Urinary bladder (tissue), 4 donors: Measurements from ENCODE around the gene PTPN13. TPM values are rescaled to one million over a fixed set of nuclear protein-coding genes. Genes with fewer than 3 reads are reported as not detected.

Source experiments
- DNase-seq: peaks from one replicate; pipeline ENCODE4 v3.0.0-alpha.2; 2015; ENCODE audit errors: extremely low spot score
- H3K27ac ChIP-seq: one replicate; pipeline ENCODE4 v1.5.1; 2013; ENCODE audit warnings: low read depth, mild to moderate bottlenecking, moderate library complexity
- H3K36me3 ChIP-seq: one replicate; pipeline ENCODE4 v1.6.1; 2013; ENCODE audit warnings: mild to moderate bottlenecking, moderate library complexity; ENCODE audit not compliant: insufficient read depth
- H3K4me1 ChIP-seq: one replicate; pipeline ENCODE4 v1.6.1; 2013; ENCODE audit warnings: mild to moderate bottlenecking, moderate library complexity; ENCODE audit not compliant: insufficient read depth
- H3K4me3 ChIP-seq: one replicate; pipeline ENCODE4 v1.5.1; 2013; ENCODE audit warnings: low read depth, low read length
- WGBS: extraction: QIAGEN DNeasy Blood & Tissue Kit; methylation state at CpG from one replicate; pipeline ENCODE4 v1.1.7; 2013; 5-methylcytosine and 5-hydroxymethylcytosine counted together
- polyA plus RNA-seq: library from polyadenylated mRNA; stranded (reverse); fragments of 200-250 nt; gene quantifications from one replicate; pipeline ENCODE4 v1.2.3, GENCODE V29; 2013
- total RNA-seq: library from RNA; depleted of rRNA; stranded (reverse); fragments of >200 nt; gene quantifications from one replicate; pipeline ENCODE4 v1.2.3, GENCODE V29; 2014
- donor health status: healthy with polysubstance abuse.
- donor health status: healthy.

The PTPN13 gene
- total and polyA plus RNA-seq, 2 donors: 18.1 to 92.4 TPM

DNA sequence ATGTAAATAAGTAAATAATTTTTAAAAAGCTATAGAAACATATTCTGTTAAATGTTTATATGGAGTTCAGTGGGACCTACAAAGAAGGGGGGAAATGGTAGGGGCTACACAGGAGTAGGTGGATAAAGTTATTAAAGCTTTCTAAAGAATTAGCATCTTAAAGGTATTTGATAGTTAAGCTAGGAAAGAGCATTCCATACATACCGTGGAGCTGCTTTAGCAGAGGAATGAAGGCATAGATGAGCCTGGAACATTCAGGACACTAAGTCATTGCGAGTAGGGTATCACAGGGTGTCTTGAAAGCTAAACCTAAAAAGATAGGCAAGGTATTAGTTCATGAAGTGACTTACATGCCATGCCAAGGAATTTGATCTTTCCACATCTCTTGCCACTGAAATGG lies 194.7 kb downstream of the PTPN13 start:
- no peaks in the 10 kb centered on the region for H3K4me1 ChIP-seq
- no peak overlapping the region for H3K4me3 ChIP-seq
- H3K36me3 ChIP-seq: peaks cover 1% of the 10 kb centered on the region
- WGBS: 64% methylated on average over 2 of the region's 2 CpGs
- no peak for DNase-seq
- H3K27ac ChIP-seq: no peak overlapping the region

DNA sequence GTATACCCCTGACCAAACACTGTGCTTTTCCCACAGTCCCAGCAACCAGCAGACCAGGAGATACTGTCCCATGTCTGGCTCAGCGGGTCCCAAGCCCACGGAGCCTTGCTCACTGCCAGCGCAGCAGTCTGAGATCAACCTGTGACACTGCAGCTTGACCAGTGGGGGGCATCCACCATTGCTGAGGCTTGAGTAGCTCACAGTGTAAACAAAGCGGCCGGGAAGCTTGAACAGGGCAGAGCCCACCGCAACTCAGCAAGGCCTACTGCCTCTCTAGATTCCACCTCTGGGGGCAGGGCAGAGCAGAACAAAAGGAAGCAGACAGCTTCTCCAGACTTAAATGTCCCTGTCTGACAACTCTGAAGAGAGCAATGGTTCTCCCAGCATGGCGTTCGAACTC lies 197.0 kb downstream of the PTPN13 start:
- 95% methylated on average over 8 of the region's 8 CpGs for WGBS

DNA sequence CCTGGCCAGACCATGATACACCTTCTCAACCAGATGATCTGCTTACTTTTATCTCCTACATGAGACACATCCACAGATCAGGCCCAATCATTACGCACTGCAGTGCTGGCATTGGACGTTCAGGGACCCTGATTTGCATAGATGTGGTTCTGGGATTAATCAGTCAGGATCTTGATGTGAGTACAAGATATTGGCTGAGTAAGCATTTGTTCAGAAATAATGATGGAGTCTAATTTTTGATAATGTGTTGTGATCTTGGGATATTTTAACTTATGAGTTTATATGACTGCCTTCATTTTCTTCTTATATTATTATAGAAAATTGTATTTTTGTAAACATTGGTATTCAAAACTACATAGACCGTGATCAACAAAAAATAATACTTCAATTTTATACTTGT lies 215.7 kb downstream of the PTPN13 start:
- no peaks in the 10 kb centered on the region for H3K36me3 ChIP-seq
- no peak overlapping the region for H3K4me3 ChIP-seq
- DNase-seq: no peak
- H3K4me1 ChIP-seq: no peaks in the 10 kb centered on the region
- H3K27ac ChIP-seq: no peak overlapping the region
- 89% methylated on average over 3 of the region's 3 CpGs for WGBS

More for the DNA sequence above, 197.0 kb downstream of the PTPN13 start:
- H3K4me1 ChIP-seq: no peaks in the 10 kb centered on the region
- no peak overlapping the region for H3K4me3 ChIP-seq
- H3K27ac ChIP-seq: no peak overlapping the region
- no peak for DNase-seq
- H3K36me3 ChIP-seq: no peaks in the 10 kb centered on the region

DNA sequence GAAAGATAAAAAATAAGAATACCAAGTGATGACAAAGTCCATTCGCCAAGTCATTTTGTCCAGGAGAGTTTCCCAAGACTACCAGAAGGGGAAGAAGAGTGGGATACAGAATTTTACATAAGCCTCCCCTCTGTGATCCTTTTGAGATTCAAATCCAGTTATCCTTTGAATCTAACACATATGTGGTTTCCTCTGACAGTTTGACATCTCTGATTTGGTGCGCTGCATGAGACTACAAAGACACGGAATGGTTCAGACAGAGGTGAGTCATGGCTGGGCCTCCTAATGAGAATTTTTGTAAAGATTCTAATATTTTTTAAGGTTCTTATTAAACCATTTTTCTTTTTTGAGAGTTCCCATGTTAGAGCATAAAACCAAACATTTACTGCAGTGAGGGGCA lies 216.7 kb downstream of the PTPN13 start:
- Histone ChIP-seq H3K36me3 (peaks cover 2% of the 10 kb centered on the region), H3K4me1 (no peaks in the 10 kb centered on the region), H3K27ac (no peak overlapping the region), H3K4me3 (no peak overlapping the region)
- 95% methylated on average over 3 of the region's 3 CpGs for WGBS
- no peak for DNase-seq

DNA sequence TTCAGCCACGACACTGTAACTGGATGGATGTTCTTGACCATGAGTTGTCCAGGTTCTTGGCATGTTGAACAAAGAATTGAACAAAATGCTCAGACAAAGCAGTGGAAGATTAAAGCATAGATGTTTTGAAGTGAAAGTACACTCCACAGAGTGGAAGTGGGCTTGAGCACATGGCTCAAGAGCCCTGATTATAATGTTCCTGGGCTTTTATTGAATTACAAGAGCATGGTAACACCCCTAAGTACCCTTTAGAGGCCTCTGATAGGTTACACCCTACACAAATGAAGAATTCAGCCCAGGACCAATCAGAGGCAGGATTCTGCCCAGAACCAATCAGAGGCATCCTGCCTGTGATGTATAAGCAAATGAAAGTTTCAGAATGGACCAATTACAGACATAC lies 221.5 kb downstream of the PTPN13 start:
- WGBS: 94% methylated on average over 1 of the region's 1 CpG
- Histone ChIP-seq H3K36me3 (peaks cover 2% of the 10 kb centered on the region), H3K4me1 (no peaks in the 10 kb centered on the region), H3K27ac (no peak overlapping the region), H3K4me3 (no peak overlapping the region)
- no peak for DNase-seq

DNA sequence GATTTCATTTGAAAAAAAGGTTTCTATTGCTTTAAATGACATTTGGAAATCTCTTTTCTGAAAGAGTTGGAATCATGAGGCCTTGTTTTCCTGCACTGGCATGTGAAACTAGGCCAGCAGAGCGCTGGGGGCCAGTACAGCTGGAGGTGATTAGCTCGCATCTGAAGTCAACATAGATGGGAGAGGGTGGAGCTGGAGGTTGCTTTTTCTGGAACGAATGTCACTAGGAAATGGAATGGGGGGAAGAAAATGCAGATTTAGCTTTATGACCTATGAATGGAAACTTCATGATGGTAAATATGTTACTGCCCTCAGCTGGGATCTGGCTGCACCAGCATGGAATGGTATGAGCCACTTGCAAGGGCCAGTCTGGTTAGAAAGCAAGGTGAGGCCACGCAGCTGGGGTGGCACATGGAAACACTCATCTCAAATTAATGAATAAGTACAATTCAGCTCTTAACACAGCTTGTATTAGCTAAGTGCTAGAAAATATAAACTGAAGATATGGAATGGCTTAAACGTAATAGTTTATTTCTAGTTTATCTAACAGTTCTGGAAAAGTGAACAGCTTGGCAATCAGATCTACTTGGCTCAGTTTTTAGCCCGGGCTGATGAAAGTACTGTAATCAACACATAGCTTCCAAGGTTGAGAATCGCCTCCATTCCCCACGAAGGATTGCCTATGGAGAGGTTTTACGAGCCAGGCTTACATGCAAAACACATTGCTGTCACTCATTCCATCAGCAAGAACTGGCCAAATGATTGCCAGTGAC lies 222.6 kb downstream of the PTPN13 start:
- H3K4me1 ChIP-seq: no peaks in the 10 kb centered on the region
- no peak overlapping the region for H3K4me3 ChIP-seq
- H3K27ac ChIP-seq: no peak overlapping the region
- 34% methylated on average over 9 of the region's 9 CpGs for WGBS
- DNase-seq: no peak
- H3K36me3 ChIP-seq: peaks cover 2% of the 10 kb centered on the region

DNA sequence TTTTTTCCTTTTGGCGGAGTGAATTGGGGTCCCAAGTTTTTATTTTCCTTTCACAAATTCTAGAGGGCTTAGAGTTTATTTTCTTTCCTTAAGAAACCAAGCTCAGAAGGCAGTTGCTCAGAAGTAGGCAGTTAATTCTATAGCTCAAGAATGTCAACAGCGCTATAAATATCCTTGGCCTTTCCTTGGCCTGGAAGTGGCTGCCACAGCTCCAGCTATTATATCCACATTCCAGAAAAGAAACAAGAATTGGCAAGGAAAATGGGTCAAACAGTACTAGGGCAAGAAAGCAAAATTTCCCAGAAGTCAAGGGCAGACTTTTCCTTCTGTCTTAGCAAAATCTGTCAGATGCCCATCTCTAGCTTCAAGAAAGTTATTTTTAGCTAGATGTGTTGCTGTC lies 224.1 kb downstream of the PTPN13 start:
- 92% methylated on average over 2 of the region's 2 CpGs for WGBS
- no peak overlapping the region for H3K4me3 ChIP-seq
- no peak for DNase-seq
- no peaks in the 10 kb centered on the region for H3K4me1 ChIP-seq
- H3K27ac ChIP-seq: no peak overlapping the region
- H3K36me3 ChIP-seq: peaks cover 2% of the 10 kb centered on the region

DNA sequence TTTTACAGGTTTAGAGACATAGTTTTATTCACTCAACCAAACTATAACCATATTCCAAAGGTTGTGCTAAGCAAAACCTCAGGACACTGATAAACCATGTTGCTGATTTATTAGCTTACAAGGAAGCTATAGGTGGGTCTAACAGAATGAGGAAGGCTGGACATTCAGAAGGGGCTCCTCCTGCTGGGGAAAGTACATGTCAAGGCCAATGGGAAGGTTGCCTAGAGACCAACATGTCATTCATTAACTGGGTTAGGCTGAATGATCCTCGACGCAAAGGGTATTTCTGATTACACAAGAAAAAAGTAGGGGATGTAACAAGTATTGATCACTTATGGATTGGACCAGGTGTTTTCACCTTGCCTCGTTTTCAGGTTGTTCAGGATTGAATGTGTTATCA lies 224.7 kb downstream of the PTPN13 start:
- WGBS: 92% methylated on average over 3 of the region's 3 CpGs
- H3K4me1 ChIP-seq: no peaks in the 10 kb centered on the region
- no peak for DNase-seq
- H3K4me3 ChIP-seq: no peak overlapping the region
- H3K27ac ChIP-seq: no peak overlapping the region
- peaks cover 2% of the 10 kb centered on the region for H3K36me3 ChIP-seq

DNA sequence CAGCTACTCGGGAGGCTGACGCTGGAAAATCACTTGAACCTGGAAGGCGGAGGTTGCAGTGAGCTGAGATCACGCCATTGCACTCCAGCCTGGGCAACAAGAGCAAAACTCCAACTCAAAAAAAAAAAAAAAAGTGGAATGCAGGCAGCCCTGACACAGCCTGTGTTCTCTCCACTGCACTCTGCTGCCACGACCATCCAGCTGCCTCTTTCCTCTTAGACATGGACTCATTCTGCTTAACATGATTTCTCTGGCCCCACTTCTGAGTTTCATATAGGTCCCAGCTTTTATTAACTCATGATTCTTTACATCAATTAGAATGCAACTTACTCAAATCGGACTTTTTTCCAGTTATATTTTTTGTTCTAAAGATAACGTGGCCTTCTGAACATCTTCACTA lies 225.4 kb downstream of the PTPN13 start:
- no peak overlapping the region for H3K4me3 ChIP-seq
- 90% methylated on average over 7 of the region's 7 CpGs for WGBS

DNA sequence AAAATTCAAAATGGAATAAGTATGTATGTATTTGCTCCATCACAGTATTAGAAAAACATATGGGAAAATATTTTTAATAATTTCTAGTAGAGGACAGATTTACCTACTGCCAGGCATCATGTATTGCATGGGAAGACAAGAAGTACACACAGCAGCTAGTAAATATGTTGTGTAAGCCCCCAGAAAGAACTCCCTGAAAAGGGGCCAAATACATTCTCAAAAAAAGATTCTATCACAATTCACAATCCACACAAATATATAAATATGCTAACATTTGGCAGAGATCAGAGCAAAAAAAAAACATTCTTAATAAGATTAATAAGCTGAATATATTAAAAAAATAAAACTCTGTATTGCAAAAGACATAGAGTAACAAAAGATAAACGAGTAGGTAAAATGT lies 227.0 kb downstream of the PTPN13 start:
- Histone ChIP-seq H3K36me3 (no peaks in the 10 kb centered on the region), H3K27ac (no peak overlapping the region), H3K4me3 (no peak overlapping the region), H3K4me1 (no peaks in the 10 kb centered on the region)
- 58% methylated on average over 1 of the region's 1 CpG for WGBS
- no peak for DNase-seq

More for the DNA sequence above, 225.4 kb downstream of the PTPN13 start:
- Histone ChIP-seq H3K4me1 (no peaks in the 10 kb centered on the region), H3K27ac (no peak overlapping the region), H3K36me3 (peaks cover 2% of the 10 kb centered on the region)
- no peak for DNase-seq

DNA sequence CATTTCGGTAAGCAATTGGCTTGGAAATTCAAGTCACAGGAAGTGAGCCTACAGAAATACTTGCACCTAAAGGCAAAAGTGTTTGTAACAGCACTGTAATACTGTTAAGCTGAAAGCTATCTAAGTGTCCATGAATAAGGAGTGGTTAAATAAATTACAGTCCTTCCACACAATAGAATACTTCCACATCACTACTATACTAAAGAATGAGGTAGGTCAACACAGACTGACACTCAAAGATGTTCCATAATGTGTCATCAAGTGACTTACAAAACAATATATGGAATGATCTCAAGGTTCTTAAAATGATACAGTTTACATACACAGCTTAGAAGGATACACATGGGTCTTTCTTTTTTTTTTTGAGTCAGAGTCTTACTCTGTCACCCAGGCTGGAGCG lies 228.0 kb downstream of the PTPN13 start:
- H3K27ac ChIP-seq: no peak overlapping the region
- no peaks in the 10 kb centered on the region for H3K4me1 ChIP-seq
- no peak overlapping the region for H3K4me3 ChIP-seq
- WGBS: 93% methylated on average over 2 of the region's 2 CpGs
- DNase-seq: no peak
- H3K36me3 ChIP-seq: no peaks in the 10 kb centered on the region

DNA sequence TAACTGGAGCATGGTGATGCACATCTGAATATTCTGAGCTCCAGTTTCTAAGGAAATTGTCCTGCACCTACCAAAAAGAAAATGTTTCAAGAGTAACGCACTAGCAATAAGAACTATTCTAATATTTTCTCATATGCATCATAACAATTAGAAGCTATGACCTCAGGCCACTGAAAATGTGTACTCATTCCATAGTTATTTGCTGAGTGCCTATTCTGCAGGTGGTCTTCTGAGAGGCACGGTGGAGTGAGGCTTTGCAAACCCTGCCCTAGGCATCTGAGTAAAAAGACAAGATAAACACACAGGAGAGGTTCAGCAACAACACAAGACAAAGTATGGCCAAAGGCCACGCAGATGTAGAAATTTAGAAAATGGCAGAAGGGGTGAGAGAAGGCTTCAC lies 231.4 kb downstream of the PTPN13 start:
- no peaks in the 10 kb centered on the region for H3K36me3 ChIP-seq
- no peak overlapping the region for H3K27ac ChIP-seq
- DNase-seq: no peak
- whole genome bisulfite sequencing: 88% methylated on average over 3 of the region's 3 CpGs
- H3K4me1 ChIP-seq: no peaks in the 10 kb centered on the region
- H3K4me3 ChIP-seq: no peak overlapping the region

DNA sequence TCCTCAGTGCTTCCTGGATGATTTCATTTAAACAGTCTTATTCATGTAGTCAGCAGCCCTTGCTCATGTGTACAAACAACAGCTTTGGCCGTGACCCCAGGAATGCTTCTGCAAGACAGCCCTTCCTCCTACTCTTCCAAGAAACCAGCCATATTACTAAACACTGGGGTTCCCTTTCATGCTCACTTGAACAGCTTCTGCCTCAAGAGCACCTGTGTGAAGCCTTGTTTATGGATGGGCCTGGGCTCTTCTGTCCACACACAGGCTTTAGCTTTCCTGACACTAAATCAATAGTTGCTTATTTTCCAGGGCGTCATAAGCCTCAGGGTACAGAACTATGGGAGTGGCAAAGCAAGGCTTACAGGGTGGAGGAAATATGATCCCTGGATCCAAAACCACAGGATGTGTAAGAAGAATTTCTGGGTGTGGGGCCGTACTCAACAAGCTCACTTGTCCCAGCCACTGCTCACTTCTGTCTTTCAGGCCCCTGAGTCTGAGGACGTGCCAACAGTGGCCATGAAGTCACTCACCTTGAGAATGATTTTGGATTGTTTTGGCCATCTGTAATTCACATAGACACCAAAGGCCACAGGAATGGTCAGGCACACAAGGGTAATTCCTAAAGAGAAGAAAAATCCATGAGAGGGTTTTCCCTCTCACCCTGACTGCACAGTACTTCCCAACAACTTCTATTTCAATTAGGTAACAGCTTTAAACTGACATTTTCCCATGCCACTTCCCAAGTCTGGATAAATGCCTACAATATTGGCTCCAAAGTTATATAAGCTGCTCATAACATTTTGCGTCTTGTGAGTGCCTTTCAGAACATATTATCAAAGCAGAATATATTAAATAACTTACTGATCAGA lies 237.4 kb downstream of the PTPN13 start:
- Histone ChIP-seq H3K4me3 (no peak overlapping the region), H3K36me3 (no peaks in the 10 kb centered on the region), H3K27ac (no peak overlapping the region), H3K4me1 (no peaks in the 10 kb centered on the region)
- 78% methylated on average over 5 of the region's 5 CpGs for WGBS
- DNase-seq: no peak

DNA sequence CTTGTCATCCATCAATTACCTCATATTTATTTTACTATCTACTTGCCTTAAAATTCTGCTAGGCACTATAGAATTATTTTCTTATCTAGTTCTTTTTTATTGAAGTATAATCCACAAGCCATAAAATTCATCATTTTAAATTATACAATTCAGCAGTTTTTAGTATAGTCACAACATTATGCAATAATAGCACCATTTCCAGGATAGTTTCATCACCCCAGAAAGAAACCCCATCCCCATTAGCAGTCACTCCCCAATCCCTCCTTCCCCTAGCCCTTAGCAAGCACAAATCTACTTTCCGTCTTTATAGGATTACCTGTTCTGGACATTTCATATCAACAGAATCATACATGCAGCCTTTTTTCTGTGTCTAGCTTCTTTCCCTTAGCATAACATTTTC lies 239.5 kb downstream of the PTPN13 start:
- Histone ChIP-seq H3K27ac (no peak overlapping the region), H3K4me1 (no peaks in the 10 kb centered on the region), H3K4me3 (no peak overlapping the region), H3K36me3 (no peaks in the 10 kb centered on the region)
- 84% methylated on average over 1 of the region's 1 CpG for WGBS
- no peak for DNase-seq
